HepG2 (cell line): Measurements from ENCODE around the gene TMPO. TPM values are rescaled to one million over a fixed set of nuclear protein-coding genes. Genes with fewer than 3 reads are reported as not detected.
A peak's percentile ranks its signal among the peaks of the same experiment; 100 is the strongest.

Experiments used
- BCL6 ChIP-seq: IDR thresholded peaks from 2 replicates; pipeline ENCODE4 v1.6.1; 2016; ENCODE audit warnings: missing genetic modification reagents, missing compliant biosample characterization
- BRD4 ChIP-seq: sonication (generic); formaldehyde crosslinking; IDR thresholded peaks from 2 replicates; pipeline ENCODE4 v1.4.0; 2020; ENCODE audit warnings: missing genetic modification reagents
- FOXA1 ChIP-seq, 2 experiments: fragments of 450-650 bp in 1 of 2; sonication (generic) in 1 of 2; formaldehyde crosslinking in 1 of 2; IDR thresholded peaks; 2 replicates each; pipeline versions ENCODE4 v1.4.0 to v1.6.1; 2016 to 2020; ENCODE audit warnings: missing genetic modification reagents in 1 of 2
- FOXA3 ChIP-seq: IDR thresholded peaks from 2 replicates; pipeline ENCODE4 v1.6.1; 2016; ENCODE audit warnings: missing genetic modification reagents, missing compliant biosample characterization
- FOXM1 ChIP-seq: sonication (generic); formaldehyde crosslinking; IDR thresholded peaks from 2 replicates; pipeline ENCODE4 v1.5.0; 2020; ENCODE audit warnings: missing genetic modification reagents
- HNF4G ChIP-seq, 2 experiments: sonication (generic) in 1 of 2; formaldehyde crosslinking in 1 of 2; IDR thresholded peaks; 2 replicates each; pipeline versions ENCODE4 v1.4.0 to v1.6.1; 2011 to 2020; ENCODE audit warnings: borderline replicate concordance in 2 of 2, low read depth in 2 of 2, mild to moderate bottlenecking in 2 of 2, low read length in 1 of 2, missing genetic modification reagents in 1 of 2, moderate library complexity in 1 of 2
- HOXA7 ChIP-seq: sonication (generic); formaldehyde crosslinking; IDR thresholded peaks from 2 replicates; pipeline ENCODE4 v1.8.1; 2022; ENCODE audit warnings: mild to moderate bottlenecking, missing genetic modification reagents, moderate library complexity
- NCOR1 ChIP-seq: fragments of 200-600 bp; sonication (generic); IDR thresholded peaks from 2 replicates; pipeline ENCODE4 v1.7.0; 2017; ENCODE audit warnings: antibody characterized with exemption, low read length, borderline replicate concordance
- SOX13 ChIP-seq, 3 experiments: fragments of 450-650 bp in 1 of 3; sonication (generic) in 1 of 3; formaldehyde crosslinking in 1 of 3; IDR thresholded peaks in 2 of 3; conservative IDR thresholded peaks in 1 of 3; 2 replicates each; pipeline versions ENCODE4 v1.5.0 to v1.6.1; 2016 to 2020; ENCODE audit warnings: antibody characterized with exemption in 1 of 3, mild to moderate bottlenecking in 1 of 3, missing compliant biosample characterization in 1 of 3, missing genetic modification reagents in 1 of 3, moderate library complexity in 1 of 3
- SP2 ChIP-seq: sonication (generic); formaldehyde crosslinking; IDR thresholded peaks from 2 replicates; pipeline ENCODE4 v1.5.1; 2020; ENCODE audit warnings: mild to moderate bottlenecking, missing genetic modification reagents
- TIGD3 ChIP-seq: sonication (generic); formaldehyde crosslinking; IDR thresholded peaks from 2 replicates; pipeline ENCODE4 v1.5.1; 2020; ENCODE audit warnings: mild to moderate bottlenecking, missing genetic modification reagents, borderline replicate concordance
- U2AF1 ChIP-seq: fragments of 200-400 bp; formaldehyde crosslinking; optimal IDR thresholded peaks from 2 replicates; pipeline ENCODE3; 2017; ENCODE audit warnings: mild to moderate bottlenecking, low read depth, low read length
- ZBTB33 ChIP-seq: sonication (generic); formaldehyde crosslinking; IDR thresholded peaks from 2 replicates; pipeline ENCODE4 v1.4.0; 2020; ENCODE audit warnings: missing genetic modification reagents
- ZNF282 ChIP-seq: fragments of 450-650 bp; IDR thresholded peaks from 2 replicates; pipeline ENCODE4 v1.6.1; 2018; ENCODE audit not compliant: partially characterized antibody
- ZNF333 ChIP-seq: sonication (generic); formaldehyde crosslinking; IDR thresholded peaks from 2 replicates; pipeline ENCODE4 v1.4.0; 2020; ENCODE audit warnings: mild to moderate bottlenecking, missing genetic modification reagents, borderline replicate concordance
- ZNF709 ChIP-seq: sonication (generic); formaldehyde crosslinking; IDR thresholded peaks from 2 replicates; pipeline ENCODE4 v1.5.0; 2020; ENCODE audit warnings: mild to moderate bottlenecking, missing genetic modification reagents
- ZNF788 ChIP-seq: sonication (generic); formaldehyde crosslinking; IDR thresholded peaks from 2 replicates; pipeline ENCODE4 v1.5.0; 2020; ENCODE audit warnings: mild to moderate bottlenecking, missing genetic modification reagents, borderline replicate concordance
- ZSCAN31 ChIP-seq: sonication (generic); formaldehyde crosslinking; IDR thresholded peaks from 2 replicates; pipeline ENCODE4 v1.5.0; 2020; ENCODE audit warnings: low read depth, mild to moderate bottlenecking, missing genetic modification reagents
- polyA plus RNA-seq, 8 experiments: library from polyadenylated mRNA; depleted of rRNA in 3 of 8; stranded (reverse) in 7 of 8; unstranded in 1 of 8; fragments of >200 nt; fragmentation: Illumina TruSeq in 4 of 8; extraction: Trizol in 4 of 8; gene quantifications; 2 replicates each; pipeline versions ENCODE4 v1.2.1 to v1.2.3, GENCODE V29; 2011 to 2016; ENCODE audit warnings: low read depth in 4 of 8, missing spikeins in 1 of 8, mixed read lengths in 1 of 8; ENCODE audit not compliant: insufficient read depth in 1 of 8
- total RNA-seq, 5 experiments: library from RNA; depleted of rRNA; stranded (reverse); fragments of >200 nt; fragmentation: Illumina TruSeq; extraction: Trizol; gene quantifications; 2 replicates each; pipeline ENCODE4 v1.2.3, GENCODE V29; 2016; ENCODE audit warnings: low read depth in 1 of 5
- TF ChIP-seq, protein P1 (sequence below): sonication (generic); formaldehyde crosslinking; IDR thresholded peaks from 2 replicates; pipeline ENCODE4 v1.5.0; 2020; ENCODE audit warnings: mild to moderate bottlenecking, missing genetic modification reagents
- TF ChIP-seq, protein P2 (sequence below): sonication (generic); formaldehyde crosslinking; IDR thresholded peaks from 2 replicates; pipeline ENCODE4 v1.4.0; 2020; ENCODE audit warnings: mild to moderate bottlenecking, missing genetic modification reagents

TMPO gene
- total and polyA plus RNA-seq, 2 of the 13 experiments (the other 11 are each of a cell fraction or from before 2014, with no cell fraction given) = 24.2 to 167 TPM

DNA sequence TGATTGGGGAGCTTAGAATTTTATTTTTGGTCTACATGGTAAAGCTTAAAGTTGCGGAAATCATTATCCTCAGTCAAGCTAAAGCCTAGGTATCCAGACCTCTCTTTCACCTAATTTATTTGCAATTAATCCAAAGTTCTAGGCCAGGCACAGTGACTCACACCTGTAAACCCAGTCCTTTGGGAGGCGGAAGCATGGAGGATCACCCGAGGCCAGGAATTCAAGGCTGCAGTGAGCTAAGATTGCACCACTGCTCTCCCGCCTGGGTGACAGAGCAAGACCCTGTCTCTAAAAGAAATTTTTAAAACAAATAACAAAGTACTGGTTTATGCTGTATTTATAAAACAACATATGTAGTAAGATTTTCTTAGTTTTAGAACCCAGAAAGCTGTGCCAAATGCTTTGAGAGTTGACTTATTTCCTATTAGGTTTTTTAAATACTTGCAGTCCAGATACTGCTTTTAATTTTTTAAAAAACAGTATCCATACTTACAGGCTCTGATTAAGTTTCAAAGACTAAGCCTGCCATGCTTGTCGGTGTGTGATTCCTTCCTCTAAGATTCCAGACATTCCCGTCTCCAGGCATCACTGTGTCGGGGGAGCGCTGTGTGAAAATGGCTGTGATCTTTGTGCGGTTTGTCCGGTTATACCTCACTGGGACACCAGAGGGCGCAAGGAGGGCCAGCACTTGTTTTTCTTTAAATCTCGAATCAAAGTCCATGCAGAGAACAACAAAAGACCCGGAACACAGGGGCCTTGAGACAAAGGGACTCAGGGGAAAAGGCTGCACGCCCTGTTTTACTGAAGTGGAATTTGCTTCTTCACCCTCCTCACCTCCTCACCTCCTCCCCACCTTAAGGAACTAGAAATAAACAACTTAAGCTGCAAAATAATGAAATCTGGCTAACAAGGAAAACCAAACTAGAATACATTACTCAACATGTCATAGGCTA is 24.6 kb upstream of the TMPO start (continued):
- TF ChIP-seq BRD4 (CRISPR knock-in tag) (0 out of 2 replicates have a peak, but pooled peaks have one; percentile 47), ZNF709 (no peak), SOX13 (IDR thresholded peaks at IDR 0.05) (peak; percentile 86), SOX13 (CRISPR knock-in tag; conservative IDR thresholded peaks at IDR 0.05 in 1 of 2, IDR thresholded peaks at IDR 0.05 in 1 of 2) (peak in 1 of 2 experiments; percentile 94; a peak in 2 of 4 replicates), ZNF788 (CRISPR knock-in tag) (peak; percentile 36; the same call in 1 of the 2 replicates), SP2 (CRISPR knock-in tag) (no peak), BCL6 (CRISPR knock-in tag) (peak; percentile 57), HOXA7 (CRISPR knock-in tag) (no peak), NCOR1 (peak; percentile 74; the same call in 1 of the 2 replicates), TIGD3 (CRISPR knock-in tag) (no peak), ZNF282 (no peak), FOXA1 (IDR thresholded peaks at IDR 0.05) (no peak), FOXA1 (CRISPR knock-in tag; IDR thresholded peaks at IDR 0.05) (0 out of 2 replicates have a peak, but pooled peaks have one; percentile 25), ZBTB33 (peak; percentile 69; the same call in 1 of the 2 replicates), FOXA3 (peak; percentile 46), U2AF1 (no peak), ZNF333 (no peak), HNF4G (IDR thresholded peaks at IDR 0.05; ENCODE audit: borderline replicate concordance, low read depth, low read length) (peak; percentile 90), HNF4G (CRISPR knock-in tag; IDR thresholded peaks at IDR 0.05; ENCODE audit: borderline replicate concordance, low read depth) (peak; percentile 88; the same call in 1 of the 2 replicates), ZSCAN31 (CRISPR knock-in tag) (peak; percentile 33; the same call in 1 of the 2 replicates), FOXM1 (CRISPR knock-in tag) (peak; percentile 100)
- TF ChIP-seq, protein P1, sequence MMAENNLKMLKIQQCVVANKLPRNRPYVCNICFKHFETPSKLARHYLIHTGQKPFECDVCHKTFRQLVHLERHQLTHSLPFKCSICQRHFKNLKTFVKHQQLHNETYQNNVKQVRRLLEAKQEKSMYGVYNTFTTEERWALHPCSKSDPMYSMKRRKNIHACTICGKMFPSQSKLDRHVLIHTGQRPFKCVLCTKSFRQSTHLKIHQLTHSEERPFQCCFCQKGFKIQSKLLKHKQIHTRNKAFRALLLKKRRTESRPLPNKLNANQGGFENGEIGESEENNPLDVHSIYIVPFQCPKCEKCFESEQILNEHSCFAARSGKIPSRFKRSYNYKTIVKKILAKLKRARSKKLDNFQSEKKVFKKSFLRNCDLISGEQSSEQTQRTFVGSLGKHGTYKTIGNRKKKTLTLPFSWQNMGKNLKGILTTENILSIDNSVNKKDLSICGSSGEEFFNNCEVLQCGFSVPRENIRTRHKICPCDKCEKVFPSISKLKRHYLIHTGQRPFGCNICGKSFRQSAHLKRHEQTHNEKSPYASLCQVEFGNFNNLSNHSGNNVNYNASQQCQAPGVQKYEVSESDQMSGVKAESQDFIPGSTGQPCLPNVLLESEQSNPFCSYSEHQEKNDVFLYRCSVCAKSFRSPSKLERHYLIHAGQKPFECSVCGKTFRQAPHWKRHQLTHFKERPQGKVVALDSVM (CRISPR knock-in tag) = peak; percentile 90
- TF ChIP-seq, protein P2, sequence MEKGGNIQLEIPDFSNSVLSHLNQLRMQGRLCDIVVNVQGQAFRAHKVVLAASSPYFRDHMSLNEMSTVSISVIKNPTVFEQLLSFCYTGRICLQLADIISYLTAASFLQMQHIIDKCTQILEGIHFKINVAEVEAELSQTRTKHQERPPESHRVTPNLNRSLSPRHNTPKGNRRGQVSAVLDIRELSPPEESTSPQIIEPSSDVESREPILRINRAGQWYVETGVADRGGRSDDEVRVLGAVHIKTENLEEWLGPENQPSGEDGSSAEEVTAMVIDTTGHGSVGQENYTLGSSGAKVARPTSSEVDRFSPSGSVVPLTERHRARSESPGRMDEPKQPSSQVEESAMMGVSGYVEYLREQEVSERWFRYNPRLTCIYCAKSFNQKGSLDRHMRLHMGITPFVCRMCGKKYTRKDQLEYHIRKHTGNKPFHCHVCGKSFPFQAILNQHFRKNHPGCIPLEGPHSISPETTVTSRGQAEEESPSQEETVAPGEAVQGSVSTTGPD (CRISPR knock-in tag) = no peak
